ENCODE results near the gene UNC80.

DNA sequence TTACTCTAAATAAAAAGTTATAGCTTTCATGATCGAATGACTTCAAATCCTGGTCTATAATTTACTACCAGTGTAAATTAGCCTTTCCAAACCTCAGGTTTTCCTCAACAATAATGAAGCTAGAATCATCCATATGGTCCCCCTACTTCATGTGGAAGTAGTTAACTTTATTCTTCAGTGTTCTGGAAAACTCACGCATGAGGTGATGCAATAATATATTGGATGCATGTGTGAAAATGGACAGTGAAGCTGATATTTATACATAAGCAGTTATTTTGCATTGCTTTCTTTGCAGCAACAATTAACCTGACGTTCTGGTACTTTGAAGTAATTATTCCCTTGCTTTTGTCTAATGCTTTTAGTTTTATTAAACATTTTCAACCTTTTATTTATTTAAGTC is 18.6 kb upstream of the UNC80 start:
- TF ChIP-seq, protein P1, sequence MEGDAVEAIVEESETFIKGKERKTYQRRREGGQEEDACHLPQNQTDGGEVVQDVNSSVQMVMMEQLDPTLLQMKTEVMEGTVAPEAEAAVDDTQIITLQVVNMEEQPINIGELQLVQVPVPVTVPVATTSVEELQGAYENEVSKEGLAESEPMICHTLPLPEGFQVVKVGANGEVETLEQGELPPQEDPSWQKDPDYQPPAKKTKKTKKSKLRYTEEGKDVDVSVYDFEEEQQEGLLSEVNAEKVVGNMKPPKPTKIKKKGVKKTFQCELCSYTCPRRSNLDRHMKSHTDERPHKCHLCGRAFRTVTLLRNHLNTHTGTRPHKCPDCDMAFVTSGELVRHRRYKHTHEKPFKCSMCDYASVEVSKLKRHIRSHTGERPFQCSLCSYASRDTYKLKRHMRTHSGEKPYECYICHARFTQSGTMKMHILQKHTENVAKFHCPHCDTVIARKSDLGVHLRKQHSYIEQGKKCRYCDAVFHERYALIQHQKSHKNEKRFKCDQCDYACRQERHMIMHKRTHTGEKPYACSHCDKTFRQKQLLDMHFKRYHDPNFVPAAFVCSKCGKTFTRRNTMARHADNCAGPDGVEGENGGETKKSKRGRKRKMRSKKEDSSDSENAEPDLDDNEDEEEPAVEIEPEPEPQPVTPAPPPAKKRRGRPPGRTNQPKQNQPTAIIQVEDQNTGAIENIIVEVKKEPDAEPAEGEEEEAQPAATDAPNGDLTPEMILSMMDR (conservative IDR thresholded peaks at IDR 0.05), result no peak
- no peak for TF ChIP-seq EZH2 (IDR thresholded peaks at IDR 0.05; ENCODE audit: low read depth)

All from PC-9 (cell line).